Uterus (tissue), 2 donors: ENCODE data around the gene AAK1.

Experiments used
- CTCF ChIP-seq, 4 experiments: fragments of 200-600 bp in 2 of 4; fragments of 450-650 bp in 2 of 4; sonication (generic) in 2 of 4; IDR thresholded peaks; one replicate each; pipeline ENCODE4 v1.5.1; 2016 to 2019; ENCODE audit warnings: antibody characterized with exemption in 4 of 4, mild to moderate bottlenecking in 2 of 4, moderate library complexity in 1 of 4
- POLR2A ChIP-seq, 2 donors: fragments of 450-650 bp; IDR thresholded peaks; one replicate each; pipeline ENCODE4 v1.6.1; 2016; ENCODE audit warnings: antibody characterized with exemption in 2 of 2, mild to moderate bottlenecking in 1 of 2, moderate library complexity in 1 of 2

- TF ChIP-seq CTCF (IDR thresholded peaks at IDR 0.05) = no peak
- TF ChIP-seq POLR2A (IDR thresholded peaks at IDR 0.05) = no peak
Measured at GRCh38 chr2:69624131-69624530, 19.4 kb downstream of the AAK1 start.
